Amygdala (tissue), 56 donors: ENCODE results near the gene MPI.
A peak's percentile ranks its signal among the peaks of the same experiment; 100 is the strongest.

ENCODE experiments used
- DNase-seq, 56 donors: peaks; one replicate each; lab custom pipeline; 2025; lab: John Stamatoyannopoulos, UW

MPI gene

GRCh38 chr15:74889883-74890664 is at the start of gene MPI:
TSS of gene MPI (plus strand) at chr15:74890042. CDS start at chr15:74890074, 32 bp downstream.
- peak; percentile 22 to 93 (median 77) for DNase-seq

GRCh38 chr15:74840851-74841775 is 48.7 kb upstream of the MPI start:
- DNase-seq, result no peak

GRCh38 chr15:74841891-74842373 is 47.9 kb upstream of the MPI start:
- DNase-seq, result no peak

- DNase-seq, result peak in 55 of 56 donors; percentile 56 to 96 (median 81)
Measured at GRCh38 chr15:74842581-74843444, 47.0 kb upstream of the MPI start, which contains the start of gene ULK3. TSS of gene ULK3 (minus strand) at chr15:74843156. CDS start at chr15:74843105, 51 bp downstream.

- DNase-seq, result no peak
Measured at GRCh38 chr15:74843445-74843828, 46.4 kb upstream of the MPI start.

DNA sequence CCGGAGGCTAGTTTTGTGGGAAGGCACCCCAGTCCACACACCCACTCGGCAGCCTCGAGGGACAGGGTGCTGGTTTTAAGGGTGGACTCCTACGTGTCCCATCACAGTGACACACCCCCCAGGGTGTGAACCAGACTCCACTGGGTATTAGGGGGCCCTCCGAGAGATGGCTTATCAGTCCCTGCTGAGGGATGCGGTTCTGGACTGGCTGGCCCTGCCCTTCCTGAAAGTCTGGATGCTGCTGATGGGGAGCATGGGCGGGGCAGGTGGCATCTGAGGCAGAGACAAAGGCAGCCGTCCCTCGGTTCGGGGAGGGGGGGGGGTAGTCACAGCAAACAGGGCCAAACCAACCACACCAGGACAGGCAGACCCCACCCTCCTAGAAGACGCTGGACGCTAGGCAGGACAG is 45.9 kb upstream of the MPI start:
- no peak for DNase-seq

GRCh38 chr15:74844319-74845207 is 45.3 kb upstream of the MPI start:
- no peak for DNase-seq

DNA sequence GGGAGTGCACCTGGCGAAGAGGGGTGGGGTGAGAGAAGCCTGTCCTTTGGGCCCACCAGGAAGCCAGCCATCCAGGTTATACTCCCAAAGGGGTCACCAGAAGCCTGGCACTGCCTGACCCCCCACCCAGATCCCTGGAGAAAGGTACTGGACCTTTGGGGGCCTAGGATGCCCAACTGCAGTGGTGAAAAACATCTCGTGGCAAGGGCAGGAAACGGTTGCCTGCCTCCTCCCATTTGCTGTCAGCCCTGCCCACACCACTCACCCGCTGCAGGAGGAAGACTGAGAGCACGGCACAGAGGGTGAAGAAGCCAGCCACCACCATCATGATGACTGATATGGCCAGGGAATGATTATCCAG is 44.7 kb upstream of the MPI start:
- DNase-seq, result no peak

GRCh38 chr15:74845581-74845980 is 44.3 kb upstream of the MPI start:
- no peak for DNase-seq

DNA sequence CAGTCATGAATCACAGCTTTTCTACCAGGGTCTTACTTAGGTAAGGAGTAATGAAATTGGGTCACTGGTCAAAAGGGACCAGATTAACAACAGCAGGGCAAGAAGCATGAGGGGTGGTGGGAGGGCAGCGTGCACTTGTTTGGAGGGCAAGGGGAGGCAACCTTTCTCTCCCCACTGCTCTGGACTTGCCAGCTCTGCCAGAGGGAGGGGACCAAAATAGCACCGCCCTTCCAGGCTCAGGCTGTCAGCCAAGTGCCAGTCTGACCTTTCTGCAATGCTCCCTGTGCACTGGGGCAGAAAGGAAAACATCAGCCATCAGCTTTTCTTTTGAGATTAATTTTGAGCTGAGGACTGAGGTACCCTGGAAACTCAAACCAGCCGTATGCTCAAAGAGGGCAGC is 42.4 kb upstream of the MPI start:
- DNase-seq, result peak in 5 of 56 donors; percentile 6 to 23 (median 15)

GRCh38 chr15:74850393-74850792 is 39.4 kb upstream of the MPI start:
- no peak for DNase-seq

DNA sequence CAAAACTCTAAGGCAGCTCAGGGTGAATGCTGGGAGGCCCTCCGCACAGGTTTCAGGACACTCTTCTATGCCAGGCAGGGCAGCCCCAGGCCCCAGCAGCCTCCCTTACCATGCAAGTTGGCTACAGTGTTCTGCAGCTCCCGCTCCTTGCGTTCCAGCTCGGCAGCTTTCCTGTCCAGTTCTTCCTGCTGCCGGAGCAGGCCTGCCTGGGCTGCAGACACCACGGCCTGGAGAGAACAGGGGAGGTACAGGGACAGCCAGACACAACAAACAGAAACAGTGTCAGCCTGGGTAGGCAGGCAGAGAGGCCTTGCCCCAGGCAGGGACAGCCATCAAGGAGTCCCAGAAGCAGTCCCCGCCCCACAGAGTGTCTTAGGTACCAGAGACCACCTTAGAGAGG is 37.9 kb upstream of the MPI start:
- no peak for DNase-seq

GRCh38 chr15:74854453-74855022 is 35.3 kb upstream of the MPI start:
- no peak for DNase-seq

GRCh38 chr15:74855857-74856256 is 34.0 kb upstream of the MPI start:
- DNase-seq, result no peak

- DNase-seq, result no peak
Measured at GRCh38 chr15:74856537-74856936, 33.3 kb upstream of the MPI start.

- no peak for DNase-seq
Measured at GRCh38 chr15:74857082-74857655, 32.7 kb upstream of the MPI start.

DNA sequence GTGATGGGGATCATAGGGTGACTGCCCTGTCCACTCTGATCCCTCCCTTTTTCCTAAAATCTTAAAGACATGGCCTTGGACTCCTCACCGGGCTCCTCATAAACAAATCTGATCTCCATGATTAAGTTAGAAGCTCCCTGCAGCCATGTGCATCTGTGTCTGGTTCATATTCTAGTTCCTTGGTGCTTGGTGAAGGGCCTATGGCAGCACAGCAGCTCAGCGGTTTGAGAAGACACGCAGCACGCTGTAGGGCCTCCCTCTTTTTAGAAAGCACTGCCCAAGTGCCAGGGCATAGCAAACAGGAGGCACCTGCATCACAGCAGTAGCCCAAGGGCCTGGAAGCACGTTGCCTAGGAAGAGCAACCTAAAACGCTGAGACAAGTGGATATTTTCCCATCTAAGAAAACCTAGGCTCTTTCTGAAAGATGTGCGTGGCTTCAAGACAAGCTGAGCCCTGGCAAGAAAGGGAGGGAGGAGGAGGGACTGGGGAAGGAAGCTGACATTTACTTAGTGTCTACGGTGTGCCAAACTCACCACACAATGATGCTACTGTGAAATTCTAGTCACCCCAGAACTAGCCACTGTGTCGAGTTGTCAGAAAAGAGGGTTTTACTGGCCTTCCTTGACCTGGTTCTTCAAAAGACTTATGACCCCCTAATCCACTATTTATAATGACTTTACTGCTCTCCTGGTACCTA is 32.0 kb upstream of the MPI start:
- DNase-seq, result no peak

DNA sequence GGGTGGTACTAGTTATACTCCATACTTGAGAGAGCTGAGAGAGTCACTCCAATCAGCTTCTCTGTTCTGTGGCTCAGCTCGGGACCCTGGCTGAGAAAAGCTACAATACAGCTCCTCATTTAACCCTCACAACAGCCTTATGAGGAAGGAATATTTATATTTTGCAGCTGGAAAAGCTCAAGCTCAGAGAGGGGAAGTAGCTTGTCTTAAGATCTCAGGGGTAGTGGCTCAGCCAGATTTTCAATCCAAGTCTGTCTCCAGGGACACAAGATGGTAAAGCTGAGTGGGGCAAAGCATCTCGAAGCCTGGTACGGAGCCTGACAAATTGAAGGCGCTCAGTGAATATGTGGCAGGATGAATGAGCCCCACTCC is 31.5 kb upstream of the MPI start:
- DNase-seq, result no peak
